DMS 273 treated with DMSO at 0.1 percent for 48 hours (cell line): ENCODE results near the gene CABP4.

Source experiments
- DNase-seq: peaks from one replicate; lab custom pipeline; 2025; lab: John Stamatoyannopoulos, UW

CABP4 gene

GRCh38 chr11:67435727-67436458, 19.3 kb upstream of the CABP4 start:
- DNase-seq, result no peak

DNA sequence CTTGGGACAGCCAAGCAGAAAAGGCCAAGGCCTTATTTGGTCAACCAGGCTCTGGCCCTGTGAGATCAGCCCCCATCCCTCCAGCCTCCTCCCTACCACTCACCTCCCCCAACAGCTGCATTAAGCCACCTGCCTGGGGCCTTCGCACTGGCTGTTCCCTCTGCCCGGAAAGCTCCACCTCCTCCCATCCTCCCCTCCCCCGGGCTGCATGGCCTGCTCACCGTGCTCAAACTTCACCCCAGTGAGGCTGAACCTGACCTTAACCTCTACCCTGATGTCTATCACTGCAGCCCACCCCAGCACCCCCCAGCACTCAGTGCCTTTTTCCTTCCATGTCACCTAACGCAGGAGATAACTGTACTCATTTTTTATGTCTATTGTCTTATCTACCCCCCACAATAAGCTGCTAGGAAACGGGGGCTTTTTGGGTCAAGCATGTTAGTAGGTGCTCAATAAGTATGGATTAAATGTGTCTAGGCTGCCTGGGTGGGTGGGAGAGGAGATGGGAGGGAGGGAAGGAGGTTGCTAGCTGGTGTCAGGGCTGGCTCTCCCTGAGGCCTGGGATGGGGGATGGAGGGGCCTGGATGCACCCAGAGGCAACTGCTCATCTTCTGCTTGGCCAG, 18.6 kb upstream of the CABP4 start:
- no peak for DNase-seq

DNA sequence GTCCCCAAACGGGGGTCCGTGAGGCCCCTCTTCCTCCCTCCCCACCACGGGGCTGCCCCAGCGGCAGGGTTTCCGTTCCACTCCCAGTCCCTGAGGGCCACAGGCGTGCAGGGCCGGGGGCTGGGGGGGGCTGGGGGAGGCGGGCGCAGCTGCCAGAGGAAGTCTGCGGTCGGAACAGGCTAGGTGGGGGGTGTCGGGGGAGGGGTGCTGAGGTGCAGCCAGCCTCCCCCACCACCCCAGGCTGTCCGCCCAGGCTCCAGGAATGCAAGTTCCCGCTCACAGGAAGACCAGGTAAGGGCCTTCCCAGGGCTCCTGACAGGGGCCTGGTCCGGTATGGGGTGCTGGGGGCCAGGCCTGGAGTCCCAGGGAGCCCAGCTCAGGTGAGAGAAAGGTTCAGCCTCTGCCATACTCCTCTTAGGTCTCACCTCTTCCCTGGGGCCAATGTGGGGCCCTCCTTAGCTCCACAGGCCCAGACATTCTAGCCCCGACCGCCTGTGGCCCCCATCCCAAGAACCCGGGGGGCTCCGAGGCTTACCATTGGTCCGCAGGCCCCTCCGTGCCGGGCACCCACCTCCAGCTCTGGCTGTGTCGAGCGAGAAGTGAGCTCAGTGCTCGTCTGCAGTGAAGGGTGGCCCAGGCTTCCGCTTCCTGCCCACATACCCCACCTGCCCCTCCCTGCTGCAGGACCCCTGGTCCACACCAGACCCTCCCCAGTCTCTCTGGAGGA, 17.9 kb upstream of the CABP4 start, which contains the start of gene PTPRCAP:
TSS of gene PTPRCAP (minus strand) at position 601 of the 727 bp plus-strand sequence. CDS start at position 538, 63 bp downstream.
- DNase-seq, result no peak

DNA sequence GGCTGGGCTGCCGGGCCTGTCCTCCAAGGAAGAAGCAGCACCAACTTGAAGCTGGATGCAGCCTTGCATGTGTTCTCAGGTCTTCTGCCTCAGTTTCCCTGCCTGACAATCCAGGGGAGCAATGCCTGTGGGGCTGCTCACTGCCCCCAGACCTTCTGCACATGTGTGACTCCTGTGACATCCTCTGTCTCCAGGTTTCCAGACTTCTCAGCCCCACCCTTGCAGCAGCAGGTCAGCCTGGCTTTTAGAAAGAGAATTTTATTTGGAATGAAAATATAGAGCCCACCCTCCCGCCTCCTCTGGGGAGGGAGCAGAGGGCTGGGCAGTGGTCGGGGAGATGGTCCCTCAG, 17.4 kb upstream of the CABP4 start:
- DNase-seq, result no peak

DNA sequence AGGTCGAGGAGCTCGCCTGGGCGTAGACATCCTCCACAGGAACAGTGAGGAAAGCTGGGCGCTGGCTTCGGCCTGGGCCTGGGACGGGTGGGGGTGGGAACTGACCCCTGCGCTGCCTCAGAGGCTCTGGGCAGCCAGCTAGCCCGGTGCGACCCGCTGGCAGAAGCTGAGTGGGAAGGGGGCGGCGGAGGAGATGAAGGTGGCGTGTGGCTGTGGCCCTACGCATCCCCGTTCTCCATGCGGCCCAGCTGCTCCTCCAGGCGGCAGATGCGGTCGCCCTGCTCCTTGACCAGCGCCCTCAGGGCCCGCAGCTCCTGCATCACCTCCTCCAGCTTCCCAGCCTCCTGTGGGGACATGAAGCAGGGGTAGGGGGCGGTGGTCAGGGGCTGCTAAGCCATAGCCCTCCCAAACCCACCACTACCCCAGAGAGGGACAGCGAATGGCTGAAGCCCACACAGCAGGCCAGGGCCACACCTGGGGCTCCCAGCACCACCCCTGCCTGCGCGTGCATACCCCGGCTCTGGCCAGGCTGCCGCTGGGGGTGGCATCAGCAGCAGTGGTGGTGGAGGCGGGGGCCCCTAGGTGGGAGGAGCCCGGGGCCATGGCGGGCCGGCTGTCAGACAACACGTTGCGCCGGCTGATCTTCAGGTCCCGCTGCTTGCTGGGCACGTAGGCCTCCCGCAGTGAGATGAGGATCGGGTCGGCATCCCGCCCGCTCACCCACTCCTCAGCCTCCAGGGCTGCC, 16.8 kb upstream of the CABP4 start:
- DNase-seq, result no peak

DNA sequence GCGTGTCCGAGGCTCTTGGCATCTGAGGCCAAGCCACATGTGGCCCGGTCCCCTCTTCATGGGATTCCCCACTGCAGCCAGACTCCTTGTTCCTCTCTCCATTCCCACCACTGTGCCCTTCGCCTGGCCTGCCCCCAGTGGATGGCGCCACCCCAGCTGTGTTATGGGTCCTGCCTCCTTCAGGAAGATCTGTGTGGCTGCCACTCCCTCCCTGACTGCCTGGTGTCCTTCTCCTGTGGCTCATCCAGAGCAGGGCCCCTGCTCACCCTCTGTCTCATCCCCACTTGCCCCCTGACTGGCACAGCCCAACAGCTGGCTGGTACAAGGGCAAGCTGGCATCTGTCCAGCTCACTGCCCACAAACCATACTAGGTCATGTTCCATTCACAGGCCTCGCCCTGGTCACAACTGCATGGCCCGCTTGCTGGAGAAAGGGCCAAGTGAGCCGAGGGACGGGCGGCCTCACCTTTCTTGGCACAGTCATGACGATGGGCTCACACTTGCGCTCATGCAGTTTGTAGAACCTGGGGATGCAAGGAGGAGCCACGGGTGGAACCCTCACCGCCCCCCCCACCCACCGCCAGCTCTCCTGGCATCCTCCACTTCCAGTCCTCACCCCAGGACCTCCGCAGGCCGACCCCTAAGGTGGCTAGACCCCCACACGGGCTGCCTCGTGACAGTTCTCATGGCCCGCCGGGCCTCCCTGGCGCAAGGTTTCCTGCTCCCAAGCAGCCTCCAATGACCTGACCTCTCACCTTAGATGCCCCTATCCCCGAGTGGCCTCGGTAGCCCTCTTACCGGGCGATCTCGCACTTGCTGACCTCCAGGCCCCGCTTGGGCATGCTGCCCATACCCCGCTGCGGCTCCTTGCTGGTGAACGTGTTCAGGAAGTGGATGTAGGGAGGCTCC, 15.6 kb upstream of the CABP4 start:
- no peak for DNase-seq

DNA sequence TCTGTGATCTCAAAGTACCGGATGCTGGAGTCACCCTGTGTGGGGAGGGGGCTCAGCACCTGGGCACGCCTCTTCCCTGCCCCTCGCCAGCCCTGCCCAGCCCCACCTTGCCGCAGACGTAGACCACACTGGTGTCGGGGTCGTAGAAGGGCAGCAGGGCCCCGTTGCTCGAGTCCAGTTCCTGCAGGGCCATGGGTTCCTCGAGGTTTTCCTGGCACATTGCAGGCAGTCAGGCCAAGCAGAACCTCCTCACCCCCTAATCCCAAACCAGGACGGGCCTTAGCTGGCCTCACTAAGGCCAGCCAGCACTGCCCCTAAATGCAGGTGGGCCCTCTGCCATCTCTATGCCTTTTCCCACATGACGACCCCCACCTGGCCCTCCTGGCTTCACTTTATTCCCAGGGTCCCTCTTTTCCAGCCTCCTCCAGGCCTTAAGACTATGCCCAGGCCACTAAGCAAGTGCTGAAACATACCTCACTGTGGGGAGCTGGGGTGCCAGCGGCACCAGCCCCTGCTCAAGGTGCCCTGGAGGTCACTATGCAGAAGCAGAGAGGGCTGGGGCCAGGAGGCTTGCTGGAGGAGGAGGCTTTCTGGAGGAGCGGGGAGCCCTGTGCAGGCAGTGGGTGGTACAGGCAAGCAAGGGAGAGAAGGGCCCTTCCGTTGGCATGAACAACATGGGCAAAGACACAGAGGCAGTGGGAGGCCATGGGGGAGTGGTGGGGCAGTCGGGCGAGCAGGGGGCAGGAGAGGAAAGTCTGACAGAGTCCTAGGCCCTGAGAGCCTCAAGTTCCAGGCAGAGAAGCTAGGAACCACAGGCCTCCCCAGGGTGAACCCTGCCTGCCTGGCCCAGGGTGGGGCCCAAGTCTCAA, 14.7 kb upstream of the CABP4 start:
- DNase-seq, result no peak

GRCh38 chr11:67441098-67441563, 14.0 kb upstream of the CABP4 start:
- no peak for DNase-seq

- no peak for DNase-seq
Observed at GRCh38 chr11:67441731-67442351, 13.3 kb upstream of the CABP4 start.

DNA sequence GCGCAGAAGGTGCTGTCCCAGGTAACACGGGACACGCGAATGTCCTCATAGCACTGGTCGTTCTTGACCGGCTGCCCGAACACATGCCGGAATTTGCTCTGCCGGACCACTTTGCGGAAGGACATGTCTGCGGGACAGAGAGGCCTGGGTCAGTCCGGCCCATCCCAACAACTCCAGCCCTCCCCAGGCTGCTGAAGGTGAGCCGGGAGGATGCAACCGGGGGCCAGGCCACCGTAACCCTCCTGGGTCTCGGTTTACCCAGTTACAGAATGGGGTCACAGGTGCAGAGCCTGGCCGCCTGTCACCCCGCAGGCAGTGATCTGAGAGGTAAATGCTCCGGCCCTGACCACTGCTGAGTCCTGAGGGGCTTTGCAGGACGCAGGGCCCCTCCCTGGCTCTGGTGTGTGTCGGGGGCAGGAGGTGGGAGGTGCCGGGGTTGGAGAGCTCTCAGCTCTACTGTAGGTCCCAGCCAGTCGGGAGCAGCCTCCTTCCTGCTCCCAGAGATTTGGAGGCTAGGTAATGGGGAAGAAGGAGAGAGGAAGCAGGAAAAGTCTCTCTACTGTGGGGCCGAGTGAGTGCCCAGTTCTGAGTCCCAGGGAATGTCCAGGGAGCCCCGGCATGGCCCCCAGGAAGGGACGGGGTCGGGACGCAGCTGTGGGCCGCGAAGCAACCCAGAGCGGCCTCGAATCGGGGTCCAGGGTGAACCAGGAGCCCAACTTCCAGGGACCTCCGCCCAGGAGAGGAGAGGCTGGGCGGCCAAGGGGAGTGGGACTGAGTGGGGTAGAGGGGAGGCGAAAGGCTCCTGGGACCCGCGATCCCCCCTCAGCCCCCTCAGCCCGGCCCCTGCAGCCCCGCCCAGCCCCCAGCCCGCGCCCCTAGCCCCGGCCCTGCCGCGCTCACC, 12.4 kb upstream of the CABP4 start:
- DNase-seq, result no peak

DNA sequence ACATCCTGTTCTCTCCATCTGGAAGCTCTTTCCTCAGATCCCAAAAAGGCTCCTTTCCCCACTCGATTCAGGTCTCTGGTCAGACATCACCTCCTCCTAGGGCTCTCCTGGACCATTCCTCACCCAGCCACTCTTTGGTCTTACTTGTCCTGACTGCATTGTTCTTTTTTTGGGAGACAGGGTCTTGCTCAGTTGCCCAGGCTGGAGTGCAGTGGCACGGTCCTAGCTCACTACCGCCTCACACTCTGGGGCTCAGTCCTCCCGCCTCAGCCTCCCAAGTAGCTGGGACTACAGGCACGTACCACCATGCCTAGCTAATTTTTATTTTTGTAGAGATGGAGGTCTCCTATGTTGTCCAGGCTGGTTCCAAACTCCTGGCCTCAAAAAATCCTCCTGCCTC, 9.6 kb upstream of the CABP4 start:
- DNase-seq, result no peak

GRCh38 chr11:67448220-67448609, 6.9 kb upstream of the CABP4 start:
- no peak for DNase-seq

- no peak for DNase-seq
Observed at GRCh38 chr11:67449116-67449844, 5.9 kb upstream of the CABP4 start.

- no peak for DNase-seq
Observed at GRCh38 chr11:67450796-67451657, 4.1 kb upstream of the CABP4 start.

- no peak for DNase-seq
Observed at GRCh38 chr11:67451658-67451976, 3.5 kb upstream of the CABP4 start.

DNA sequence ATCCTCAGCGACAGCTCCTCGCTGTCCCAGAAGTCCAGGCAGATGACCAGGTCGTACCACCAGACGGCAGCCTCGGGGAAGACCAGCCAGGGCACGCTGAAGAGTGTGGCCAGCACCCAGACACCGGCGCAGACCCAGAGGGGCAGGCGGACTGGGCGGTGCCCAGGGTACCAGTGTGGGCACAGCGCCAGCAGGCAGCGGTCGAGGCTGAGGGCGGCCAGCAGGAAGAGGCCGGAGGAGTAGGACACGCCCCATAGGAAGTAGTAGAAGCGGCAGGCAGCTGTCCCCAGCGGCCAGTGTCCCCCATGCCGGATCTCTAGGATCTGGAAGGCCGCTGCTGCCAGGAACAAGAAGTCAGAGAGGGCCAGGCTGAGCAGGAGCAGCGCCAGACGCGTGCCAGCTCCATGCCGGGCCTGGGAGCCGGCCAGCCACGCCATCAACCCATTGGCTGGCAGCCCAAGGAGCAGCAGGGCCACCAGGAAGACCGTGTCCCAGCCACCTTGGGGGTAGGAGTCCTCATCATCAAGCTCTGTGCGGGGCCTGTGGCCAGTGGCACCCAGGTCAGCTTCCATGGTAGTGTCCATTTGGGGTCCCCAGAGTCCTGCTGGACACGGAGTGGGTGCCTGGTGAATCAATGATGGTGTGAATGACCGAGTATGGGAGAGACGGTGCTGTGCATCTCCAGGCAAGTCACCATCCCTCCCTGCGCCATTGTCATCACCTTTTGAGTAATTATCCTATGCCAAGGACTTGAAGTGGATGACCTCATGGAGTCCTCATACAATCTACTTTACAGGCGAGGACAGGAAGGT, 2.8 kb upstream of the CABP4 start, which contains the start of gene GPR152:
TSS of gene GPR152 (minus strand) at position 589 of the 812 bp plus-strand sequence. CDS start at position 584, 5 bp downstream.
- no peak for DNase-seq
